GM04504 (cell line): Measurements from ENCODE around the gene HTRA1.

Experiments used
- DNase-seq: peaks from one replicate; pipeline ENCODE4 v3.0.0-alpha.2; 2012; ENCODE audit warnings: low read depth

HTRA1 gene

DNA sequence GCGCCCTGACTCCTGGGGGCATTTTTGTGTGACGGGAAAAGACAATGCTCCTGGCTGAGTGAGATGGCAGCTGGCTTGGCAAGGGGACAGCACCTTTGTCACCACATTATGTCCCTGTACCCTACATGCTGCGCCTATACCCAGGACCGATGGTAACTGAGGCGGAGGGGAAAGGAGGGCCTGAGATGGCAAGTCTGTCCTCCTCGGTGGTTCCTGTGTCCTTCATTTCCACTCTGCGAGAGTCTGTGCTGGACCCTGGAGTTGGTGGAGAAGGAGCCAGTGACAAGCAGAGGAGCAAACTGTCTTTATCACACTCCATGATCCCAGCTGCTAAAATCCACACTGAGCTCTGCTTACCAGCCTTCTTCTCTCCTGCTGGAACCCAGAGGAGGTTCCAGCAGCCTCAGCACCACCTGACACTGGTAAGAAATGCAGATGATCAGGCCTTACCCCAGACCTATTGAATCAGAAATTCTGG lies 6.7 kb upstream of the HTRA1 start, which contains the start of gene ARMS2:
Gene ARMS2 (plus strand): TSS at position 51 of the 478 bp plus-strand sequence. CDS start 75 bp downstream, at position 126.
- no peak for DNase-seq

DNA sequence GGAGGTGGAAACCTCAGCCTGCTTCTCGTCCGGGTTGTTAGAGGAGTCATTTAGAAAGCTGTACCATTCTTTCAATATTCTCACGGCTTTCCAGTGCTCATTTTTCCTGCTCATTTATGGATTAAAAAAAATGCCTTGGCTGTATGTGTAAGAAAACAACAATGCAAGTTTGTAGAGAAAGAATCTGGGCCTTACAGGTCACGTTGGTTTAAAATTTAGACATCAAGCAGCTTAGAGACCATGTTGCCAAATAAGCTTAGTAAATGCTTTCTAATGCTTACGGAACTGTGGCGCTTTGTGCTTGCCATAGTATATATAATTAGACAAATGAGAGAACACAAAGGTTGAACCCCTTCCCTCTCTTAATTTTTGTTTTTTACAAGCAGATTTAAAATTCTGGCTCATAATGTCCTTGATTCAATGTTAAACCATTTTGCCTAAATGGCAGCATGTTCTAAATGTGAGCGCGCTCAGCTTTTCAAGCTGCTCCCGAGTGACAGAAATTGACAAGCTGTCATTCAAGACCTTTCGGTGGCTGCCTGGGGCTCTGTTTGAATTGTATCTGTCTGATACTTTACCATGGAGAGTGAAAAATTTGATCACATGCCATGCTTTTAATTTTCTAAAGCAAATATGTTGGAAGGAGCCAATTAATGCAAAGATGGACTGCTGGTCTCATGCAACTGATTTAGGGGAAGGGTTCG lies 5.8 kb upstream of the HTRA1 start:
- no peak for DNase-seq

DNA sequence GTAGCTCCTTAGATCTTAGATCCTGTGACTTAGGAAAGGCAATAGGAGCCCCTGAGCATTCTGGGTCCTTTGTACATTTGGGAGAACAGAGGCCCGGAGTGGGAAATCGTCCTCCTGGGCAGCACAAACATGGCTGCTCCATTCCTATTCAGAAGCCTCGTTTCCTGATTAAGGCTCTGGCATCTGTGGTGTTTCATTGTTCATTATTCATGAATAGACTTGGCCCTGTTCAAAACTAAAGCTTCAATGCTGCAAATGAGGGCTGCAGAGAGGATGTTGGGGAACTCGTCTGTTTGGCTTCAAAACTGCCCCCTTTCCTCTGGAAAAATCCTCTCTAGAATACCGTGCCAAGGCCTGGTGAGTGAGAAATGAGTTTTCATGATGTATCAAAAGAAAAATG lies 3.4 kb upstream of the HTRA1 start:
- DNase-seq: no peak

DNA sequence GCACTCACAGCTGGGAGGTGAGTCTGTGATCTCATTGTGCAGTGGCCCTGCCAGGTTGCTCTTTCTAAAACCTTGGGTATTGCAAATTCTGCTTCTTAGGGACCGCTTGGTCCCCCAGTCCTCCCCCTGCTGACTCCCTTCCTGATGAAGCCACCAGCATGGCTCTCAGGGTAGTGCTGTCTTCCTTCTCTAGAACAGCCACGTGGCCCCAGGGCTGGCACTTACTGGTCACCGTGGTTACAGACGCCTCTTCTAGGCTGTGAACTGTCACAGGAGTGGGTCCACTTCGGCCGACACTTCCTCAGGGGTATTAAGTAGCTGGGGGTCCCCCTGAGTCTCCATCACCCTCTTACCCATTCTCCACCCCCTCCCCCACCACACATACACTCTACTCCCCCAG lies 2.7 kb upstream of the HTRA1 start:
- DNase-seq: no peak

DNA sequence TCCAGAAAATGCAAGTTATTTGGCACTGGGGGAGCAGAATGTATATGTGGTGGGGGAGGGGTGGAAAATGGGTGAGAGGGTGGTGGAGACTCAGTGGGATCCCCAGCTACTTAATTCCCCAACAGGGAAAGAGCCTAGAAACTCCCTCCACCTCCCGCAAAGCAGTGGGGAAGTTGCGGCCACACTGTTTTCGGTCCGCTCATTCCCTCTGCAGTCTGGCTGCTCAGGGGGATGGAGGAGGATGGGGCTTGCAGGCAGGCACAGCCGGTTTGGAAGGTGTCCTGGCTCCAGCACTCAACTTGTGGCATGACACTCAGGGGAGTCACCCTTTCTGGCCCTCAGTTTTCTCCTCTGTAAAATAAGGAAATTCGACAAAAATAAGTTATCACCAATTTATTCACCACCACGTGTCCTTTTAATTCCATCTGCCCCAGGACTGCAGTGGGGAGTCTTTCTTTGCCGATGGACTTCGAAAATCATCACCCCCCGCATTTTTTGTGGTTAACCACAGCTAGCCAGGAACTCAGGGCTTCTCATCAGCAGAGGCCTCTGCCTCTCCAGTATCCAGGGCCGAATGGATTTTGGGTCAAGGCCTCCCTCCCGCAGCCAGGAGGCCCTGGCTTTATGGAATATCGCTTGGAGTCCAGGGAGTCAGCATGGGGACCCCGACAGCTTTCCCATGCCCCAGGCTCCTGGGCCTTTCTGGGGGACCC lies 1.6 kb upstream of the HTRA1 start:
- DNase-seq: no peak

- DNase-seq: no peak
These were observed 461 bp upstream of the HTRA1 start for GRCh38 chr10:122460891-122461293.

DNA sequence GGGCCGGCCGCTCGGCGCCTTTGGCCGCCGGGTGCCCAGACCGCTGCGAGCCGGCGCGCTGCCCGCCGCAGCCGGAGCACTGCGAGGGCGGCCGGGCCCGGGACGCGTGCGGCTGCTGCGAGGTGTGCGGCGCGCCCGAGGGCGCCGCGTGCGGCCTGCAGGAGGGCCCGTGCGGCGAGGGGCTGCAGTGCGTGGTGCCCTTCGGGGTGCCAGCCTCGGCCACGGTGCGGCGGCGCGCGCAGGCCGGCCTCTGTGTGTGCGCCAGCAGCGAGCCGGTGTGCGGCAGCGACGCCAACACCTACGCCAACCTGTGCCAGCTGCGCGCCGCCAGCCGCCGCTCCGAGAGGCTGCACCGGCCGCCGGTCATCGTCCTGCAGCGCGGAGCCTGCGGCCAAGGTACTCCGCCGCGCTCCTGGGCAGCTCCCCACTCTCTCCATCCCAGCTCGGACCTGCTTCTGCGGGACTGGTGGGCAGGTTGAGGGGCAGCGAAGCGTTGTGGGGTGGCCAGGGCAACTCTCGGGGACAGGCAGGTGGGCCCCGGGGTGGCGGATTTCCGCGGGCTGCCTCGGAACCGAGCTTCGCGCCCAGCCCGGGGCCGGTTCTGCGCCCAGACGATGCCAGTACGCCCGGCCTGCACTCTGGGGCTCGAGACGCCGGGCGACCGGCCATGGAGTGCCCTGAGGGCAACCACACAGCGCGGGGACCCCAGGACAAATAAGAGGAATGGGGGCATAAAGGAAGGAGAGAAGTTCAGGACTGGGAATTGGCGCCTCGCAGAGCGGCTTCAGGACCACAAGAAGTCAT lies 578 bp downstream of the HTRA1 start:
- DNase-seq: no peak

DNA sequence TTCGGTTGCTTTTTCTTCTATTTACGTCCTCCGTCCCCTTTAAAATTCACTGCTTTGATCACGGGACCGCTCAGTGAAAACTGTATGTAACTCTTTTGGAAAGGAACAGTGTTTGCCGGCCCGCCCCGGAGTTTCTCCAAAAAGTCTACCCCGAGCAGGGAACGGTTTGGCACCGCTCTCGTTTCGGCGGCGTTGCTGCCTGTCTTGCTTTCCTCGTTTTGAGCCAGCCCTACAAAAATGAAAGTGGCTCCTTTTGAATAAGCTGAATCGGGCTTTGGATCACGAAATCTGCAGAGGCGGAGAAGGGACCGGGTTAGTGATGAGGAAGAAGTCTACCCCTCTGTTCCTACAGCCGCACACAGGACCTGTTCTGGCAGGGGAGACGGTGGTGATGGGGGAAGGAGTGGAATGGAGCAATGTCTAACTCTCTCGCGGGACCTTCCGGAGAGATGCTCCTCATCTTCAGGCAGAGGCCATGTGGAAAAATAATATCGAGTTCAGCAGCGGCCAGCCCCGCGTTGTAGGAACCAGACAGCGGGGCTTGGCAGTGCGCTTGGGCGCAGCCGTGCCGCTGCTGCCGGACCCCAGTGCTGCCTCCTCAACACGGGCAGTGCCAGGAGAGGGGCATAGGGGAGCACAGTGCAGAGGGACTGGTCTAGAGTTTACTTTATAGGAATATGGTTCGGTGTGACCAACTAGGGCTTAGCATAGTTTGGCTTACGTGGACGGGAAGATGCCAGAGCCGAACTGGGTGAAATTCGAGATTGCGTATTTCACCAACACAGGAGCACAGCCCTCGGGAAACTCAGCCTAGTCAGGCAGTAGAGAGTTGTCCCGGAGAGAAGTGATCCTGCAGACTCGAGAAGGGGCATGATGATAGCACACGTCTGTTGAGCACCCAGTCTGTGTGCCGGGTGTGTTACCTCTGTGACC lies 1.4 kb downstream of the HTRA1 start:
- DNase-seq: no peak

DNA sequence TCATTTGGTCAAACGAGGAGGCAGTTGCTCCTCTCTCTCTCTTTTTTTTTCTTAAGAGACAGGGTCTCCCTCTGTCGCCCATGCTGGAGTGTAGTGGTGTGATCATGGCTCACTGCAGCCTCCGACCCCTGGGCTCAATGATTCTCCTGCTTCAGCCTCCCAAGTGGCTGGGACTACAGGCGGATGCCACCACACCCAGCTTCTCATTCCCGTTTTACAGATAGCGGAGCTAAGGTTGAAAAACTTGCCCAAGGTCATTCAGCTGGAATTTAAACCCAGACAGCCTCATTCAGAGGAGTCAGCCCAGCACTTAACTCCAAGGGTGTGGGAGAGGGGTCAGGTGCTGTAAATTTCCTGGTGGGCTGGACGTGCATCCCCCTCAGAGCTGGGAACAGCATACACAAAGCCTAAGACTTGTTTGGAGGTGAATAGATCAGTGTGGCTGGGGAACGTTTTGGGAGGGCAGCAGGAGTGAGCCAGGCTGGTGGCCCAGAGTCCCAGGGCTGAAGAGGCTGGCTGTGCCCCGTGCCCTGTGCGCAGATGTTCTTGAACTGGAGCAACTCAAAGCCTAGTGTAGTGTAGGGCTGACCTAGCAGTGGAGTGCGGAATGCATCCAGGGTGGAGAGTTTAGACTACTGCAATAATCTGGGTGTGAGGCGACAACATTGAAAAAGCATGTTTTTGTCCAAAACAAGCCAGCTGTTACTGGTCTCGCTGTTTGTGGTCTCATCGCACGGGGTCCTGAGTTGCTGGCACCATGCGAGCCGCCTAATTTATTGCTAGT lies 2.3 kb downstream of the HTRA1 start:
- DNase-seq: no peak

GRCh38 chr10:122464250-122464510 lies 2.8 kb downstream of the HTRA1 start:
- no peak for DNase-seq

- no peak for DNase-seq
These were observed 3.2 kb downstream of the HTRA1 start for GRCh38 chr10:122464586-122464985.

- no peak for DNase-seq
These were observed 4.2 kb downstream of the HTRA1 start for GRCh38 chr10:122465401-122466040.

- DNase-seq: no peak
These were observed 5.6 kb downstream of the HTRA1 start for GRCh38 chr10:122466951-122467381.

DNA sequence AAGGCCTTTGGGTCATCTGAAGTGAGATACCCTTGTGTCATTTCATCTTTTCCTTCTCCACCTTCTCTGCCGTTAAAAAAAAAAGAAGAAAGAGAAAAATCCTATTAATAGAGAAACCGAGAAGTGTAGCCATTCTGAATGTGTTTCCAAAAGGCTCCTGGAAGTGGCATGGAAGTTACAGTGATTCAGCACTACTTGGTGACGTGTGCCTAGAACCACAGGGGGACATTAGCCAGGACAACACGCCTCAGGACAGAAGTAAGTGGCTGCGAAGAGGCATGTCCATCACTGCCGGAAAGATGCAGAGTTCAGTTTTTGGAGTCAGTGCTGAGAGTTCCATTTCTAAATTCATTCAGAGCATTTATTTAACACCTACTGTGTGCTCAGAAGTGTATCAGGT lies 6.3 kb downstream of the HTRA1 start:
- no peak for DNase-seq

DNA sequence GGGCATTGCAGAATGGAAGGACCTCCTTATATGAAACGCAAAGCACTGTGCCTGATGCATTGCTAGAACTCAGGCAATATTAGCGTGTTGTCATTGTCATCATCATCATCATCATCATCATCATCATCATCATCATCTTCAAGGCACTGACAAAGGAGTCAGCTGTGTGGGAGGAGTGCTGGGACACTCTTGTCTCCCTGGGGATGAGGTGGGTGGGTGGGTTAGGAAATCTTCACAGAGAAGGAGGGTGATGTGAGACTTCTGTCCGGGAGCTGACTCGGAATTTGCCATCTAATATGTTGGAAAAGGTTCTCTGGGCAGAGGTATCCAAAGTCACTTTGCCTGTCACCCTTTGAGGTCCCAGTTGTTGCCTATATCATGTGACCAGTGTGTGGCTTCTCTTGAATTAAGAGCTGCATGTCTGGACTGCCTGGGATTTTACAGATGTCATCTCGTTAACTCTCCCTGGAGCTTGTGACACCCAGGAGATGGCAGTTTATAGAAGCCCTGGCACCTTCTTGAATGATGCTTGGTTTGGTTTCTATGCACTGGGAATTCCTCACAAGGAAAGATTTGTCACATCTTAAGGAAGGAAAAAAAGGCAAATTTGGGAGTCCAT lies 7.1 kb downstream of the HTRA1 start:
- DNase-seq: no peak

GRCh38 chr10:122468926-122469781 lies 7.8 kb downstream of the HTRA1 start:
- DNase-seq: peak; percentile 99

DNA sequence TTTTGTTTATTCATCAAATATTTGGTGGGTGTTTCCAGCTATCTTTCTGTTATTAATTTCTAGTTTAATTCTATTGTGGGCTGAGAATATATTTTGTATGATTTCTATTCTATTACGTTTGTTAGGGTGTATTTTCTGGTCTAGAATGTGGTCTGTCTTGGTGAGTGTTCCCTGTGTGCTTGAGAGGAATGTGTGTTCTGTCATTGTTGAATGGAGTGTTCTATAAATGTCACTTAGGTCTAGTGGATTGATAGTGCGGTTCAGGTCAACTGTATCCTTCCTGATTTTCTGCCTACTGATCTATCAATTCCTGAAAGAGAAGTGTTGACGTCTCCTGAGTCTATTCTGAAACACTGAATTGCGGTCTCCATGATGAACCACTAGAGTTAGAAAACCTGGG lies 8.5 kb downstream of the HTRA1 start:
- no peak for DNase-seq

DNA sequence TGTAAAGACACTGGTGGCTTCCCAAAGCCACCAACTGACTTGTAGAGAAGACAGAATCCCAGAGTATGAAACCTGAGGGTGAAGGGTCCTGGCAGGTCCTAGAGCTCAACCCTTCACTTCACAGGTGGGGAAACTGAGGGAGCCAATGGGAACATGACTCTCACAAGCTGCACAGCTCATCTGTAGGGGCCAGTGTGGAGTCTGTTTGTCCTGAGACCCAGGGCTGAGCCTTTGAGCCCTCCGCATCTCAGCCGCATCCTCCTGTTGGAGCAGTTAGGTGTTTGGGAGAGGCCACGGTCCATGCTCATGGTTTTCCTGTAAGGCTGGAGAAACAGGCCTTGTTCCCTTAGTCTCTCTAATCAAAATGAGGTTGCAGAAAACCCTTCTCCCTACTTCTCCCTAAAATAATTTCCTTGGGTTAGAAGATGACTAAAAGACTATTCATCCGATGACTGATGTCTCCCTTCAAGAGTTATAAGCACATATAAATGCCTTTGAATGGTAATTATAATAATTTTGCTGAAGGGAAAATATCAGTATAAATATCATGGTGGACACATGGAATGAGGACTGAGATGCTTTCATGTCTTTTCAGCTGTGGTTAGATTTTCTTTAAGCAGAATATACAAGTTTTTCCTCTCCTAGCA lies 10.3 kb downstream of the HTRA1 start:
- no peak for DNase-seq

DNA sequence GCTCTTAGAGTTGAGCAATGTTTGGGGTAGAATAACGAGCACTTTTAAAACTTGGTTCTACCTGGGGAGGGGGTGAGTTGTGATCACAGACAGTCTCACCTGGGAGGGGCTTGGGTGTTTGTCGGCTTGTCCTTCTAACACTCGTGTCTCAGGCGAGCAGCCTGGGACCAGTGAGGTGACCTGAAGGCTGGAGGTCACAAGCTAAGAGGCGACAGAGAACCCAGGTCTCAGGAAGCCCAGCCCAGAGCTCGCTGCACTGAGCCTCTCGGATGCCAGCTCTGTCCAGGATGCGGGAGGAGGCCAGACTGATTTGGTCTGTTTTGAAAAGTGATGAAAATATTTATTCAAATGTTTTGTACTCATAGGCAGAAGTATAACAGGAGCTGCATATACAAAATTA lies 11.8 kb downstream of the HTRA1 start:
- no peak for DNase-seq
